Peyer's patch (tissue), 4 donors: ENCODE measurements around the gene GZF1. TPM values are rescaled to one million over a fixed set of nuclear protein-coding genes. Genes with fewer than 3 reads are reported as not detected.
A peak's percentile ranks its signal among the peaks of the same experiment; 100 is the strongest.

Source experiments
- DNase-seq, 3 donors: peaks; one replicate each; pipeline ENCODE4 v3.0.0-alpha.2; 2017 to 2019
- H3K27ac ChIP-seq, 4 donors: fragments of 200-600 bp; sonication (generic); one replicate each; pipeline ENCODE4 v1.5.1; 2016 to 2019
- H3K27me3 ChIP-seq, 2 donors: fragments of 200-600 bp; sonication (generic); one replicate each; pipeline ENCODE4 v1.5.1; 2019
- H3K36me3 ChIP-seq, 3 donors: fragments of 200-600 bp; sonication (generic); one replicate each; pipeline ENCODE4 v1.5.1; 2016 to 2019
- H3K4me1 ChIP-seq, 4 donors: fragments of 200-600 bp; sonication (generic); one replicate each; pipeline ENCODE4 v1.5.1; 2016 to 2019
- H3K4me3 ChIP-seq, 4 donors: fragments of 200-600 bp; sonication (generic); 1 replicate in 3 of 4; 2 replicates in 1 of 4; pipeline ENCODE4 v1.5.1; 2016 to 2019; ENCODE audit warnings: mild to moderate bottlenecking in 1 of 4
- H3K9me3 ChIP-seq, 4 donors: fragments of 200-600 bp; sonication (generic); one replicate each; pipeline ENCODE4 v1.5.1; 2016 to 2019; ENCODE audit warnings: mild to moderate bottlenecking in 1 of 4
- CTCF ChIP-seq, 6 experiments: fragments of 450-650 bp in 4 of 6; fragments of 200-600 bp in 2 of 6; sonication (generic) in 1 of 6; IDR thresholded peaks; one replicate each; pipeline ENCODE4 v1.5.1; 2017 to 2019; ENCODE audit warnings: antibody characterized with exemption in 6 of 6, mild to moderate bottlenecking in 3 of 6, moderate library complexity in 1 of 6
- POLR2A ChIP-seq, 2 donors: fragments of 450-650 bp; IDR thresholded peaks; one replicate each; pipeline ENCODE4 v1.5.1; 2017; ENCODE audit warnings: antibody characterized with exemption in 2 of 2, mild to moderate bottlenecking in 2 of 2, moderate library complexity in 2 of 2
- total RNA-seq, 4 donors: library from RNA; depleted of rRNA; stranded (reverse); fragments of >200 nt; gene quantifications; one replicate each; pipeline ENCODE4 v1.1.0, GENCODE V29; 2016

GZF1 gene
- total RNA-seq: 10 to 100 TPM in 1 of 4 donors, 1 to 10 TPM in 3; 5.8 to 14.5 (median 7.9) TPM

- H3K36me3 ChIP-seq: peaks cover 0 to 11% (median 0%) of the 10 kb centered on the region in 3 donors
- DNase-seq: peak; percentile 96 to 100 (median 99)
- H3K27ac ChIP-seq: peak within 1 kb of the TSS; percentile 94 to 99 (median 96)
- no peaks in the 10 kb centered on the region for H3K27me3 ChIP-seq
- peak within 1 kb of the TSS; percentile 84 to 95 (median 88) for H3K4me3 ChIP-seq
- no peaks in the 10 kb centered on the region for H3K9me3 ChIP-seq
- TF ChIP-seq POLR2A (IDR thresholded peaks at IDR 0.05): peak; percentile 96 to 97
- peak in 4 of 6 experiments; percentile 9 to 56 (median 42) for TF ChIP-seq CTCF (IDR thresholded peaks at IDR 0.05)
- peaks cover 0 to 35% (median 16%) of the 10 kb centered on the region in 4 donors for H3K4me1 ChIP-seq
Observed at GRCh38 chr20:23361476-23362391, at the start of gene GZF1. Gene GZF1, plus strand, starts transcription at chr20:23362182. Its CDS starts 2,202 bp downstream, at chr20:23364384.

GRCh38 chr20:23313271-23313670 is 48.7 kb upstream of the GZF1 start:
- no peak for DNase-seq
- H3K27ac ChIP-seq: no peak overlapping the region

GRCh38 chr20:23314699-23315098 is 47.3 kb upstream of the GZF1 start:
- Histone ChIP-seq H3K9me3 (no peaks in the 10 kb centered on the region), H3K4me3 (no peak overlapping the region), H3K27me3 (no peaks in the 10 kb centered on the region), H3K27ac (peak overlapping the region; percentile 27 to 75 (median 56)), H3K4me1 (no peaks in the 10 kb centered on the region), H3K36me3 (no peaks in the 10 kb centered on the region)
- TF ChIP-seq POLR2A (IDR thresholded peaks at IDR 0.05) (no peak), CTCF (IDR thresholded peaks at IDR 0.05) (no peak)
- DNase-seq: no peak

More at GRCh38 chr20:23313271-23313670, 48.7 kb upstream of the GZF1 start:
- Histone ChIP-seq H3K9me3 (no peaks in the 10 kb centered on the region), H3K4me3 (no peak overlapping the region), H3K36me3 (no peaks in the 10 kb centered on the region), H3K27me3 (no peaks in the 10 kb centered on the region), H3K4me1 (no peaks in the 10 kb centered on the region)
- TF ChIP-seq CTCF (IDR thresholded peaks at IDR 0.05): no peak

GRCh38 chr20:23315099-23315498 is 46.9 kb upstream of the GZF1 start:
- Histone ChIP-seq H3K36me3 (no peaks in the 10 kb centered on the region), H3K4me1 (no peaks in the 10 kb centered on the region), H3K27me3 (no peaks in the 10 kb centered on the region), H3K27ac (peak overlapping the region; percentile 27 to 75 (median 56)), H3K9me3 (no peaks in the 10 kb centered on the region), H3K4me3 (no peak overlapping the region)
- no peak for DNase-seq
- no peak for TF ChIP-seq CTCF (IDR thresholded peaks at IDR 0.05)

GRCh38 chr20:23316626-23317025 is 45.4 kb upstream of the GZF1 start:
- TF ChIP-seq CTCF (IDR thresholded peaks at IDR 0.05) (no peak), POLR2A (IDR thresholded peaks at IDR 0.05) (no peak)
- no peak for DNase-seq
- Histone ChIP-seq H3K9me3 (no peaks in the 10 kb centered on the region), H3K4me3 (no peak overlapping the region), H3K27ac (no peak overlapping the region), H3K36me3 (no peaks in the 10 kb centered on the region), H3K27me3 (no peaks in the 10 kb centered on the region), H3K4me1 (no peaks in the 10 kb centered on the region)
